HUES48 (cell line): Measurements from ENCODE around the gene MAMDC2.

Source experiments
- H3K27ac ChIP-seq: one replicate; pipeline ENCODE4 v1.7.0; 2013; ENCODE audit warnings: low read depth, low read length, inconsistent platforms
- H3K27me3 ChIP-seq: 2 replicates; pipeline ENCODE4 v1.6.1; 2013; ENCODE audit warnings: mild to moderate bottlenecking, low read length; ENCODE audit not compliant: control insufficient read depth, insufficient read depth
- H3K36me3 ChIP-seq: 2 replicates; pipeline ENCODE4 v1.6.1; 2013; ENCODE audit warnings: low read length; ENCODE audit not compliant: control insufficient read depth, insufficient read depth
- H3K4me1 ChIP-seq: 2 replicates; pipeline ENCODE4 v1.6.1; 2013; ENCODE audit warnings: mild to moderate bottlenecking, low read length; ENCODE audit not compliant: control insufficient read depth, insufficient read depth
- H3K4me3 ChIP-seq: 2 replicates; pipeline ENCODE4 v1.5.1; 2013; ENCODE audit warnings: mild to moderate bottlenecking, low read depth, low read length
- H3K9ac ChIP-seq: 2 replicates; pipeline ENCODE4 v1.6.1; 2013; ENCODE audit warnings: mild to moderate bottlenecking, low read depth, low read length, moderate library complexity
- H3K9me3 ChIP-seq: 2 replicates; pipeline ENCODE4 v1.6.1; 2013; ENCODE audit warnings: low read length; ENCODE audit not compliant: control insufficient read depth, insufficient read depth

MAMDC2 gene

DNA sequence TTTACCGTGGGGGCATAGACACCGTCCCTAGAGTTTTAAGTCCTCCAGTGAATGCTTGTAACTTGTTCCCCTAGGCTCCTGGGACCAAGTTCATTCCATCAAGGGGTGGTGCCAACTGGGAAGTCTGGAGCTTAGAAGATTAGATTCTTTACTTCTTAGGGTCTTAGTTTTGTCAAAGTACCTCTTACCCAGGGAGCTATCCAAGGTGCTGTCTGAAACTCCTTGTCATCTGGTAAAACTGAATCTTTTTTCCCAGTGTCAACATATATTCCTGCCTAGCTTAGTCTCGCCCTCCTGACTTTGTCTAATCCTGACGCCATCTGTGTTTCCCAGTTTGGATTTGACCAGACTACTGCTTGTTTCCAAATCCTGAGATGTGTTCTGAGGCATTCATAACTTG, 41.6 kb downstream of the MAMDC2 start:
- no peaks in the 10 kb centered on the region for H3K27me3 ChIP-seq
- H3K4me1 ChIP-seq = peaks cover 18% of the 10 kb centered on the region; the same call in 1 of the 2 replicates

GRCh38 chr9:70091103-70091502, 47.5 kb downstream of the MAMDC2 start:
- H3K27ac ChIP-seq = no peak overlapping the region
- H3K36me3 ChIP-seq = no peaks in the 10 kb centered on the region
- H3K9ac ChIP-seq = no peak overlapping the region
- no peaks in the 10 kb centered on the region for H3K9me3 ChIP-seq
- H3K4me1 ChIP-seq = peaks cover 4% of the 10 kb centered on the region; the same call in 1 of the 2 replicates
- no peaks in the 10 kb centered on the region for H3K27me3 ChIP-seq
- no peak overlapping the region for H3K4me3 ChIP-seq

More for the DNA sequence above, 41.6 kb downstream of the MAMDC2 start:
- Histone ChIP-seq H3K27ac (no peak overlapping the region), H3K9ac (no peak overlapping the region), H3K9me3 (no peaks in the 10 kb centered on the region), H3K36me3 (no peaks in the 10 kb centered on the region), H3K4me3 (no peak overlapping the region)

- no peaks in the 10 kb centered on the region for H3K36me3 ChIP-seq
- no peaks in the 10 kb centered on the region for H3K9me3 ChIP-seq
- H3K4me1 ChIP-seq = peaks cover 4% of the 10 kb centered on the region; the same call in 1 of the 2 replicates
- H3K27me3 ChIP-seq = no peaks in the 10 kb centered on the region
- H3K27ac ChIP-seq = no peak overlapping the region
- no peak overlapping the region for H3K9ac ChIP-seq
- no peak overlapping the region for H3K4me3 ChIP-seq
These were observed 47.9 kb downstream of the MAMDC2 start for GRCh38 chr9:70091572-70091971.

- Histone ChIP-seq H3K4me3 (no peak overlapping the region), H3K36me3 (no peaks in the 10 kb centered on the region), H3K9ac (no peak overlapping the region), H3K9me3 (no peaks in the 10 kb centered on the region), H3K4me1 (peaks cover 4% of the 10 kb centered on the region; the same call in 1 of the 2 replicates), H3K27ac (no peak overlapping the region), H3K27me3 (no peaks in the 10 kb centered on the region)
These were observed 48.5 kb downstream of the MAMDC2 start for GRCh38 chr9:70092190-70092589.

GRCh38 chr9:70093095-70093494, 49.4 kb downstream of the MAMDC2 start:
- Histone ChIP-seq H3K9me3 (no peaks in the 10 kb centered on the region), H3K27me3 (no peaks in the 10 kb centered on the region), H3K36me3 (no peaks in the 10 kb centered on the region), H3K4me1 (peaks cover 4% of the 10 kb centered on the region; the same call in 1 of the 2 replicates), H3K9ac (no peak overlapping the region), H3K4me3 (no peak overlapping the region), H3K27ac (no peak overlapping the region)

- Histone ChIP-seq H3K27me3 (no peaks in the 10 kb centered on the region), H3K9me3 (no peaks in the 10 kb centered on the region), H3K36me3 (no peaks in the 10 kb centered on the region), H3K27ac (no peak overlapping the region), H3K9ac (no peak overlapping the region), H3K4me1 (peaks cover 4% of the 10 kb centered on the region; the same call in 1 of the 2 replicates), H3K4me3 (no peak overlapping the region)
These were observed 50.3 kb downstream of the MAMDC2 start for GRCh38 chr9:70093944-70094343.

DNA sequence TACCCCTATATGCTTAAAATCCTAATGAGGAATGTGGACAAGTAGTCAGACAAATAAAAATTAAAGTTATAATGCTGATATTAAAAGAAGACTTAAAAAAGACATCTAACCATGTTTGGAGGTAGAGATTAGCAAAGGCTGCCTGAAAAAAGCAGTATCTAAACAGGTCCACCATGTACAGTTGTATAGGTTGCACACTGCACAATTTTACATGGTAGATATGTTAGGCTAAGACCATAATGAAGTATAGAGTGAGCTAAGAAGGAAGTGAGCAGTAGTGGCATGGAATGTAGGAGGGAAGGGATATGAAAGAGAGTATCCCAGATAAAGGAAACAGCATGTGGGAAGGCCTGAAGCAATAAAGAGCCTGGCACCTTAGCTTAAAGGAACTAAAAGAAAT, 51.1 kb downstream of the MAMDC2 start:
- H3K27me3 ChIP-seq = no peaks in the 10 kb centered on the region
- H3K4me3 ChIP-seq = no peak overlapping the region
- no peak overlapping the region for H3K9ac ChIP-seq
- peaks cover 4% of the 10 kb centered on the region; the same call in 1 of the 2 replicates for H3K4me1 ChIP-seq
- H3K36me3 ChIP-seq = no peaks in the 10 kb centered on the region
- H3K9me3 ChIP-seq = no peaks in the 10 kb centered on the region
- H3K27ac ChIP-seq = no peak overlapping the region

- Histone ChIP-seq H3K36me3 (no peaks in the 10 kb centered on the region), H3K4me3 (no peak overlapping the region), H3K9me3 (no peaks in the 10 kb centered on the region), H3K9ac (no peak overlapping the region), H3K4me1 (peaks cover 8% of the 10 kb centered on the region; the same call in 1 of the 2 replicates), H3K27ac (no peak overlapping the region), H3K27me3 (no peaks in the 10 kb centered on the region)
These were observed 53.5 kb downstream of the MAMDC2 start for GRCh38 chr9:70097187-70097586.

DNA sequence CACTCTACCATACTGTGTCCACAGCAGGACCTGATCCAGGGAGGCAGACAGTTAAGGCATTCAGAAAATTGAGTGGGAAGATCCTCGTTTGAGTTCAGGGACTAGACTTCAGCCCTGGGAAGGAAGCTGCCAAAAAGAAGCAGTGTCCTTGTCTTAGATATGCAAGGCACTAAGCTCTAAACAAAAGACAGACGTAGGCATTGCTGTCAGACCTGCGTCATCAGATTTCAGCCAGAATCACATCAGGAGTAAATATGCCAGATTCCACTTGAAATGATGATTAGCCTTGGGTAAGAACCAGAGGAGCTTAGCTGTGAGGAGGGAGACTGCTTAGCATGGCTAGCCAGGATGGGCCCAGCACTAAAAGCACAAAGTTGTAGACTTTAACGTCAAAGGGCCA, 56.7 kb downstream of the MAMDC2 start:
- Histone ChIP-seq H3K36me3 (no peaks in the 10 kb centered on the region), H3K27ac (no peak overlapping the region), H3K9me3 (no peaks in the 10 kb centered on the region), H3K4me1 (0 out of 2 replicates have a peak, but pooled peaks cover 4% of the 10 kb centered on the region), H3K9ac (no peak overlapping the region), H3K27me3 (no peaks in the 10 kb centered on the region), H3K4me3 (no peak overlapping the region)

DNA sequence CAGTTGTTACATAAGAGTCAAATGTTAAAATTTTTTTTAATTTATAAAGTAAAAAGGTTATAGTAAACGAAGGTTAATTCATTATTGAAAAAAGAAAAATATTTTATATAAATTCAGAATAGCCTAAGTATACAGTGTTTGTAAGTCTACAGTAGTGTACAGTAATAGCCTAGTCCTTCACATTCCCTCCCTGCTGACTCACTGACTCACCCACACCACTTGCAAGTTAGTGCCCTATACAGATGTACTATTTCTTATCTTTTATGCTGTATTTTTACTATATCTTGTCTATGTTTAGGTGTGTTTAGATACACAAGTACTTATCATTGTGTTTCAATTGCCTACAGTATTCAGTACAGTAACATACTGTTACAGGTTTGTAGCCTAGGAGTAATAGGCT, 57.6 kb downstream of the MAMDC2 start:
- H3K36me3 ChIP-seq = no peaks in the 10 kb centered on the region
- no peaks in the 10 kb centered on the region for H3K9me3 ChIP-seq

GRCh38 chr9:70105147-70105546, 61.5 kb downstream of the MAMDC2 start:
- no peaks in the 10 kb centered on the region for H3K27me3 ChIP-seq
- H3K9me3 ChIP-seq = no peaks in the 10 kb centered on the region
- H3K27ac ChIP-seq = no peak overlapping the region
- no peaks in the 10 kb centered on the region for H3K36me3 ChIP-seq
- H3K4me3 ChIP-seq = no peak overlapping the region
- H3K4me1 ChIP-seq = peaks cover 5% of the 10 kb centered on the region; the same call in 1 of the 2 replicates
- H3K9ac ChIP-seq = no peak overlapping the region

More for the DNA sequence above, 57.6 kb downstream of the MAMDC2 start:
- Histone ChIP-seq H3K4me3 (no peak overlapping the region), H3K9ac (no peak overlapping the region), H3K27ac (no peak overlapping the region), H3K27me3 (no peaks in the 10 kb centered on the region), H3K4me1 (0 out of 2 replicates have a peak, but pooled peaks cover 4% of the 10 kb centered on the region)
